HUES64 (cell line): ENCODE data around the gene SARS1.
"Not testable (repeated sequence)": the region's sequence is repeated elsewhere in the genome, so short reads cannot be mapped to it uniquely, and the experiment has no call there.

ENCODE experiments used
- H3K27ac ChIP-seq: 2 replicates; pipeline ENCODE4 v1.7.0; 2013; ENCODE audit warnings: low read depth, low read length, inconsistent platforms
- H3K27me3 ChIP-seq: 2 replicates; pipeline ENCODE4 v1.6.1; 2013; ENCODE audit warnings: mild to moderate bottlenecking, low read length; ENCODE audit not compliant: insufficient read depth
- H3K36me3 ChIP-seq: 2 replicates; pipeline ENCODE4 v1.6.1; 2013; ENCODE audit warnings: mild to moderate bottlenecking, low read length; ENCODE audit not compliant: insufficient read depth
- H3K4me1 ChIP-seq: 2 replicates; pipeline ENCODE4 v1.6.1; 2013; ENCODE audit warnings: mild to moderate bottlenecking, low read length, moderate library complexity; ENCODE audit not compliant: insufficient read depth
- H3K4me3 ChIP-seq: 2 replicates; pipeline ENCODE4 v1.5.1; 2013; ENCODE audit warnings: mild to moderate bottlenecking, low read length, moderate library complexity
- H3K9ac ChIP-seq: 2 replicates; pipeline ENCODE4 v1.6.1; 2013; ENCODE audit warnings: mild to moderate bottlenecking, low read depth, low read length
- H3K9me3 ChIP-seq: 2 replicates; pipeline ENCODE4 v1.6.1; 2013; ENCODE audit warnings: low read depth, low read length; ENCODE audit not compliant: insufficient read depth
- WGBS: fragments of 150-250, 120-280 bp; methylation state at CpG from one replicate; pipeline ENCODE4 v1.1.7; 2013; ENCODE audit warnings: missing lambda C conversion rate; 5-methylcytosine and 5-hydroxymethylcytosine counted together

Gene SARS1

GRCh38 chr1:109283748-109284600 is 70.3 kb downstream of the SARS1 start:
- H3K9me3 ChIP-seq = no peaks in the 10 kb centered on the region
- 79% methylated on average over 17 of the region's 17 CpGs for WGBS
- H3K36me3 ChIP-seq = peaks cover 23% of the 10 kb centered on the region
- H3K4me1 ChIP-seq = peaks cover 8% of the 10 kb centered on the region; the same call in 1 of the 2 replicates
- peak overlapping the region; percentile 87 for H3K9ac ChIP-seq
- peak overlapping the region; percentile 95 for H3K27ac ChIP-seq
- no peaks in the 10 kb centered on the region for H3K27me3 ChIP-seq
- H3K4me3 ChIP-seq = peak overlapping the region; percentile 93

GRCh38 chr1:109286762-109287161 is 73.0 kb downstream of the SARS1 start:
- not testable (repeated sequence) for H3K27ac ChIP-seq, H3K36me3 ChIP-seq, H3K27me3 ChIP-seq, H3K9me3 ChIP-seq, H3K9ac ChIP-seq, H3K4me1 ChIP-seq, H3K4me3 ChIP-seq
- 96% methylated on average over 5 of the region's 5 CpGs for WGBS
